ENCODE measurements around the gene PRR9. TPM values are rescaled to one million over a fixed set of nuclear protein-coding genes. Genes with fewer than 3 reads are reported as not detected.

The PRR9 gene
- total and polyA plus RNA-seq, 2 of the 8 experiments (the other 6 are each of a cell fraction or from before 2014, with no cell fraction given), result not detected

DNA sequence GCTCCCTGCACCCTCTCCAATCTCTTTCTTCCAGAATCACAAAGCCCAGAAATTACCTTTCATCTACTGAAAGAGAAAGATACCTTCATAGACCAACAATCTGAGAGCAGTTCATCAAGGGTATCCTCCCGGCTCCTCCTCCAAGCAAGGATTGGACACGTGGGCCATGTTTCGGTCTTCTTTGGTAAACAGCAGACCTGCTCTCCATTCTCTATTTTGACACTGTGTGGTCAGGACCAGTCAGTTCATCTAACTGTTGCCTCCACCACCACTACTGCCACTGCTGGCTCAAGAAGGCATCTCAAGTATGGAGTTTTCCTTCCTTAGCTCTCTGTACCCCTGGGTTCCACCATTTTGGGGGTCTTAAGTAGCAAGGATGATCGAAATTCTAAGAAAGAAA is 22.2 kb upstream of the PRR9 start (continued):
- no peak for TF ChIP-seq SIX5 (IDR thresholded peaks at IDR 0.05; ENCODE audit: low read depth, low read length)
- no peak for TF ChIP-seq HDAC6 (IDR thresholded peaks at IDR 0.05; ENCODE audit: low read depth, low read length)
- no peak for TF ChIP-seq ZNF274 (IDR thresholded peaks at IDR 0.05; ENCODE audit: borderline replicate concordance, extremely low read depth, low read length)
- no peak for TF ChIP-seq CBX8 (IDR thresholded peaks at IDR 0.05; ENCODE audit: borderline replicate concordance, low read depth, low read length)
- no peak for TF ChIP-seq CEBPB (IDR thresholded peaks at IDR 0.05; ENCODE audit: low read depth, low read length)
- TF ChIP-seq RNF2 (IDR thresholded peaks at IDR 0.05; ENCODE audit: borderline replicate concordance, low read depth, low read length, missing control alignments, poor library complexity, severe bottlenecking), result no peak
- TF ChIP-seq NANOG (IDR thresholded peaks at IDR 0.05; ENCODE audit: insufficient read depth, low read depth, low read length, poor library complexity, severe bottlenecking), result no peak

Measured in H1 (cell line).